ENCODE measurements around the gene KCNQ2. TPM values are rescaled to one million over a fixed set of nuclear protein-coding genes. Genes with fewer than 3 reads are reported as not detected.

KCNQ2 gene
- total RNA-seq, 4 donors from 2014 or later = 0.19 to 0.40 (median 0.40) TPM; not detected in 1

- H3K4me3 ChIP-seq = no peak overlapping the region
- no peak for ATAC-seq
- TF ChIP-seq POLR2A (IDR thresholded peaks at IDR 0.05) (no peak), POLR2AphosphoS5 (IDR thresholded peaks at IDR 0.05) (no peak), EP300 (IDR thresholded peaks at IDR 0.05) (no peak), CTCF (IDR thresholded peaks at IDR 0.05) (no peak)
- 67% methylated on average over 1 of the region's 31 CpGs; no CpG with 5 or more reads in 1 of the 2 donors for WGBS, 2 donors (ENCODE audit: low coverage in 1 of 2)
- H3K9me3 ChIP-seq = no peaks in the 10 kb centered on the region
- no peaks in the 10 kb centered on the region for H3K36me3 ChIP-seq
- no peaks in the 10 kb centered on the region for H3K4me1 ChIP-seq
- H3K27me3 ChIP-seq = peaks cover 74% of the 10 kb centered on the region
- no peak overlapping the region for H3K27ac ChIP-seq
Observed at GRCh38 chr20:63405102-63405730, 67.2 kb downstream of the KCNQ2 start.

GRCh38 chr20:63404129-63405085 lies 68.0 kb downstream of the KCNQ2 start:
- WGBS, 2 donors (ENCODE audit: low coverage in 1 of 2) = 51 to 90% methylated on average over 2 to 5 of the region's 34 CpGs
- H3K36me3 ChIP-seq = no peaks in the 10 kb centered on the region

GRCh38 chr20:63403403-63404105 lies 68.9 kb downstream of the KCNQ2 start:
- Histone ChIP-seq H3K27ac (no peak overlapping the region), H3K4me1 (no peaks in the 10 kb centered on the region), H3K9me3 (no peaks in the 10 kb centered on the region), H3K36me3 (no peaks in the 10 kb centered on the region), H3K27me3 (peaks cover 85% of the 10 kb centered on the region), H3K4me3 (no peak overlapping the region)
- 81 to 87% methylated on average over 3 to 17 of the region's 19 CpGs for WGBS, 2 donors (ENCODE audit: low coverage in 1 of 2)
- TF ChIP-seq CTCF (IDR thresholded peaks at IDR 0.05) (no peak), POLR2A (IDR thresholded peaks at IDR 0.05) (no peak), EP300 (IDR thresholded peaks at IDR 0.05) (no peak), POLR2AphosphoS5 (IDR thresholded peaks at IDR 0.05) (no peak)
- no peak for ATAC-seq

More at GRCh38 chr20:63404129-63405085, 68.0 kb downstream of the KCNQ2 start:
- H3K27ac ChIP-seq = no peak overlapping the region
- TF ChIP-seq CTCF (IDR thresholded peaks at IDR 0.05) = no peak
- TF ChIP-seq POLR2AphosphoS5 (IDR thresholded peaks at IDR 0.05) = no peak
- no peak for TF ChIP-seq POLR2A (IDR thresholded peaks at IDR 0.05)
- TF ChIP-seq EP300 (IDR thresholded peaks at IDR 0.05) = no peak
- no peaks in the 10 kb centered on the region for H3K9me3 ChIP-seq
- H3K27me3 ChIP-seq = peaks cover 77% of the 10 kb centered on the region
- ATAC-seq = no peak
- no peak overlapping the region for H3K4me3 ChIP-seq
- H3K4me1 ChIP-seq = no peaks in the 10 kb centered on the region

- ATAC-seq = no peak
- no peak overlapping the region for H3K4me3 ChIP-seq
- H3K9me3 ChIP-seq = no peaks in the 10 kb centered on the region
- TF ChIP-seq CTCF (IDR thresholded peaks at IDR 0.05) (no peak), EP300 (IDR thresholded peaks at IDR 0.05) (no peak), POLR2A (IDR thresholded peaks at IDR 0.05) (no peak), POLR2AphosphoS5 (IDR thresholded peaks at IDR 0.05) (no peak)
- peaks cover 87% of the 10 kb centered on the region for H3K27me3 ChIP-seq
- H3K4me1 ChIP-seq = no peaks in the 10 kb centered on the region
- no CpG with 5 or more reads among the region's 9 CpGs for WGBS, 2 donors (ENCODE audit: low coverage in 1 of 2)
- H3K27ac ChIP-seq = no peak overlapping the region
- H3K36me3 ChIP-seq = no peaks in the 10 kb centered on the region
Observed at GRCh38 chr20:63402860-63403220, 69.6 kb downstream of the KCNQ2 start.

All from gastroesophageal sphincter (tissue), 4 donors.